Panc1 (cell line): ENCODE measurements around the gene ZNF644. TPM values are rescaled to one million over a fixed set of nuclear protein-coding genes. Genes with fewer than 3 reads are reported as not detected.
A peak's percentile ranks its signal among the peaks of the same experiment; 100 is the strongest.
"Not testable (repeated sequence)": the region's sequence is repeated elsewhere in the genome, so short reads cannot be mapped to it uniquely, and the experiment has no call there.

Experiments used
- ATAC-seq: fragments of 200-7000 bp; cut with Tn5 transposase; 2 replicates; pipeline ENCODE4 v1.9.1; 2020; ENCODE audit warnings: mild to moderate bottlenecking, moderate library complexity
- BruUV-seq: library from RNA; stranded (reverse); fragments of 400-500 nt; replicated peaks from 2 replicates; lab custom pipeline; 2021; lab: Mats Ljungman, UMichigan
- CTCF ChIA-PET: fragments of 300-600 bp; sonication (Branson Sonifier 250); formaldehyde crosslinking; loops from one replicate; lab custom pipeline; 2022; ENCODE audit warnings: antibody characterized with exemption; lab: Charles Lee
- POLR2A ChIA-PET: fragments of 300-600 bp; sonication (Branson Sonifier 250); formaldehyde crosslinking; loops from one replicate; lab custom pipeline; 2022; ENCODE audit warnings: antibody characterized with exemption; lab: Charles Lee
- DNase-seq: peaks from one replicate; pipeline ENCODE4 v3.0.0-alpha.2; 2010; ENCODE audit warnings: low read depth, low spot score
- H3K27ac ChIP-seq: 2 replicates; pipeline ENCODE4 v1.5.1; 2011; ENCODE audit warnings: mild to moderate bottlenecking, low read length, inconsistent platforms
- H3K27me3 ChIP-seq: fragments of 200-500 bp; sonication (Bioruptor generic); 2 replicates; pipeline ENCODE4 v1.6.0; 2014; ENCODE audit warnings: low read length, inconsistent platforms; ENCODE audit not compliant: control insufficient read depth, insufficient read depth
- H3K36me3 ChIP-seq: fragments of 200-500 bp; sonication (Bioruptor generic); 2 replicates; pipeline ENCODE4 v1.5.1; 2014; ENCODE audit warnings: inconsistent platforms, mild to moderate bottlenecking, low read length, moderate library complexity; ENCODE audit not compliant: control insufficient read depth, insufficient read depth
- H3K4me1 ChIP-seq: 2 replicates; pipeline ENCODE4 v1.5.1; 2011; ENCODE audit warnings: inconsistent platforms, mild to moderate bottlenecking, low read length, moderate library complexity; ENCODE audit not compliant: control insufficient read depth, insufficient read depth
- H3K4me3 ChIP-seq, 2 experiments: 2 replicates each; pipeline ENCODE4 v1.5.1; 2011 to 2012; ENCODE audit warnings: low read depth in 2 of 2, low read length in 2 of 2, mild to moderate bottlenecking in 2 of 2, inconsistent platforms in 1 of 2, moderate library complexity in 1 of 2
- H3K9me3 ChIP-seq: fragments of 200-500 bp; sonication (Bioruptor generic); 2 replicates; pipeline ENCODE4 v1.5.1; 2014; ENCODE audit warnings: low read depth, mild to moderate bottlenecking, inconsistent platforms, low read length, moderate library complexity; ENCODE audit not compliant: control insufficient read depth, insufficient read depth
- POLR2AphosphoS5 ChIP-seq: IDR thresholded peaks from 2 replicates; pipeline ENCODE4 v1.6.1; 2012; ENCODE audit warnings: mild to moderate bottlenecking, low read depth, low read length, moderate library complexity
- SIN3A ChIP-seq: IDR thresholded peaks from 2 replicates; pipeline ENCODE4 v1.6.1; 2012; ENCODE audit warnings: low read depth, mild to moderate bottlenecking, low read length, moderate library complexity, borderline replicate concordance; ENCODE audit not compliant: insufficient read depth
- TCF7L2 ChIP-seq: IDR thresholded peaks from 2 replicates; pipeline ENCODE4 v1.6.1; 2011; ENCODE audit warnings: mild to moderate bottlenecking, low read depth, low read length, inconsistent platforms
- in situ Hi-C: cut with HindIII; loops from 2 replicates; pipeline ENCODE4 v1.10.0; 2016; ENCODE audit warnings: low sequenced_read_pairs, low pct_unique_long_range_greater_than_20kb
- intact Hi-C: fragments of 100-400 bp; cut with micrococcal nuclease; formaldehyde crosslinking; loops from one replicate; pipeline ENCODE4 v1.10.0; 2022; ENCODE audit not compliant: unreplicated experiment
- total RNA-seq: library from RNA; stranded (reverse); gene quantifications from one replicate; pipeline ENCODE4 v1.2.1, GENCODE V29; 2021; ENCODE audit not compliant: unreplicated experiment
- TF ChIP-seq, protein P1 (sequence below): fragments of 450-650 bp; IDR thresholded peaks from 2 replicates; pipeline ENCODE4 v1.5.1; 2017; ENCODE audit warnings: mild to moderate bottlenecking
- TF ChIP-seq, protein P2 (sequence below), 2 experiments: IDR thresholded peaks; 2 replicates each; pipeline ENCODE4 v1.6.1; 2011 to 2012; ENCODE audit warnings: low read depth in 2 of 2, control low read depth in 1 of 2, low read length in 1 of 2, mild to moderate bottlenecking in 1 of 2, moderate library complexity in 1 of 2; ENCODE audit not compliant: insufficient read depth in 1 of 2

ZNF644 gene
- total RNA-seq, 1 experiment from 2014 or later, result 74.2 TPM

DNA sequence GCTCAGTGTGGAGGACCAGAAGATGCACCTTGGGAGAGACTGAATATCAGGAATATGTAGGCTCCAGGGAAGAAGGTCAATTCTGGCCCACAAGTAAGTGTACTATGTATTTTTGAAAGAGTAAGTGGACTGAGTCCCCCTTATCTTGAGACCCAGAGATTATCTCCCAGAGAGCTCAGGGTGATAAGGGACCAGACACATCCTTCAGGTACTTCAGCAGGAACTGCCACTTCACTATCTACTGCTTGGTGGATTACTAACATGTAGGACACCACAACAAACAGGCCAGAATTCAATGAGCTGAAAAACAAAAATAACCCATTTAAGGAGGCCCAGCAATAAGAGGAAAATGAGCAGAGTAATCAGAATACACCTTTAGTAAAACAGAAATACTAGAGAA, 119.2 kb downstream of the ZNF644 start:
- Histone ChIP-seq H3K36me3 (peaks cover 5% of the 10 kb centered on the region; the same call in 1 of the 2 replicates), H3K4me3 (no peak overlapping the region), H3K27ac (no peak overlapping the region), H3K4me1 (no peaks in the 10 kb centered on the region), H3K27me3 (no peaks in the 10 kb centered on the region), H3K9me3 (no peaks in the 10 kb centered on the region)
- ChIA-PET POLR2A (no interaction called here), CTCF (interaction anchor here (0.6 kb wide), 1 partner anchor 150 kb away, joined by 3 read pairs; no protein-coding TSS in a partner anchor)
- ATAC-seq, result no peak
- TF ChIP-seq, protein P1, sequence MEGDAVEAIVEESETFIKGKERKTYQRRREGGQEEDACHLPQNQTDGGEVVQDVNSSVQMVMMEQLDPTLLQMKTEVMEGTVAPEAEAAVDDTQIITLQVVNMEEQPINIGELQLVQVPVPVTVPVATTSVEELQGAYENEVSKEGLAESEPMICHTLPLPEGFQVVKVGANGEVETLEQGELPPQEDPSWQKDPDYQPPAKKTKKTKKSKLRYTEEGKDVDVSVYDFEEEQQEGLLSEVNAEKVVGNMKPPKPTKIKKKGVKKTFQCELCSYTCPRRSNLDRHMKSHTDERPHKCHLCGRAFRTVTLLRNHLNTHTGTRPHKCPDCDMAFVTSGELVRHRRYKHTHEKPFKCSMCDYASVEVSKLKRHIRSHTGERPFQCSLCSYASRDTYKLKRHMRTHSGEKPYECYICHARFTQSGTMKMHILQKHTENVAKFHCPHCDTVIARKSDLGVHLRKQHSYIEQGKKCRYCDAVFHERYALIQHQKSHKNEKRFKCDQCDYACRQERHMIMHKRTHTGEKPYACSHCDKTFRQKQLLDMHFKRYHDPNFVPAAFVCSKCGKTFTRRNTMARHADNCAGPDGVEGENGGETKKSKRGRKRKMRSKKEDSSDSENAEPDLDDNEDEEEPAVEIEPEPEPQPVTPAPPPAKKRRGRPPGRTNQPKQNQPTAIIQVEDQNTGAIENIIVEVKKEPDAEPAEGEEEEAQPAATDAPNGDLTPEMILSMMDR, result no peak
- TF ChIP-seq TCF7L2 (no peak), POLR2AphosphoS5 (no peak), SIN3A (no peak)
- TF ChIP-seq, protein P2, sequence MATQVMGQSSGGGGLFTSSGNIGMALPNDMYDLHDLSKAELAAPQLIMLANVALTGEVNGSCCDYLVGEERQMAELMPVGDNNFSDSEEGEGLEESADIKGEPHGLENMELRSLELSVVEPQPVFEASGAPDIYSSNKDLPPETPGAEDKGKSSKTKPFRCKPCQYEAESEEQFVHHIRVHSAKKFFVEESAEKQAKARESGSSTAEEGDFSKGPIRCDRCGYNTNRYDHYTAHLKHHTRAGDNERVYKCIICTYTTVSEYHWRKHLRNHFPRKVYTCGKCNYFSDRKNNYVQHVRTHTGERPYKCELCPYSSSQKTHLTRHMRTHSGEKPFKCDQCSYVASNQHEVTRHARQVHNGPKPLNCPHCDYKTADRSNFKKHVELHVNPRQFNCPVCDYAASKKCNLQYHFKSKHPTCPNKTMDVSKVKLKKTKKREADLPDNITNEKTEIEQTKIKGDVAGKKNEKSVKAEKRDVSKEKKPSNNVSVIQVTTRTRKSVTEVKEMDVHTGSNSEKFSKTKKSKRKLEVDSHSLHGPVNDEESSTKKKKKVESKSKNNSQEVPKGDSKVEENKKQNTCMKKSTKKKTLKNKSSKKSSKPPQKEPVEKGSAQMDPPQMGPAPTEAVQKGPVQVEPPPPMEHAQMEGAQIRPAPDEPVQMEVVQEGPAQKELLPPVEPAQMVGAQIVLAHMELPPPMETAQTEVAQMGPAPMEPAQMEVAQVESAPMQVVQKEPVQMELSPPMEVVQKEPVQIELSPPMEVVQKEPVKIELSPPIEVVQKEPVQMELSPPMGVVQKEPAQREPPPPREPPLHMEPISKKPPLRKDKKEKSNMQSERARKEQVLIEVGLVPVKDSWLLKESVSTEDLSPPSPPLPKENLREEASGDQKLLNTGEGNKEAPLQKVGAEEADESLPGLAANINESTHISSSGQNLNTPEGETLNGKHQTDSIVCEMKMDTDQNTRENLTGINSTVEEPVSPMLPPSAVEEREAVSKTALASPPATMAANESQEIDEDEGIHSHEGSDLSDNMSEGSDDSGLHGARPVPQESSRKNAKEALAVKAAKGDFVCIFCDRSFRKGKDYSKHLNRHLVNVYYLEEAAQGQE (IDR thresholded peaks at IDR 0.05; ENCODE audit: insufficient read depth in 1 of 2, low read depth in 2 of 2, low read length in 1 of 2), result no peak
- intact Hi-C loops, result no loop called here
- DNase-seq, result no peak
- no TSS peak for BruUV-seq
- in situ Hi-C loops, result no loop called here

DNA sequence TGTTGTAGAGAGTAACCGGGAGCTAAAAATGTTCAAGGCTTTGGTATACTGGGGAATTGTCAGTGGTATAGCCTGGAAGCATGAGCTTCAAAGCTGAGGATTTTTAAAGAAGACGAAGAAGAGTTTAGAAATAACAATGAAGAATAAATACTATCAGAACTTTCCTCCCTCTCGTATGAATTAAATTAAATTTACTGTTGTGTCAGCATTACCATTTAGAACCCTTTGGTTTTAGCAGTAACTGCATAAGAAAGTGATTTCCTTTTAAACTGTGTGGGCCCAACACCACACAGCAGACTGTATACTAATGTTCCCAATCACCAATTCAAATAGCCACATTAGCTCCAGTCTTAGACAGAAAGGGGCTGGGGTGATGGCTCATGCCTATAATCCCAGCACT, 122.6 kb downstream of the ZNF644 start:
- Histone ChIP-seq H3K27ac (no peak overlapping the region), H3K9me3 (no peaks in the 10 kb centered on the region), H3K4me1 (no peaks in the 10 kb centered on the region), H3K36me3 (0 out of 2 replicates have a peak, but pooled peaks cover 3% of the 10 kb centered on the region), H3K27me3 (no peaks in the 10 kb centered on the region), H3K4me3 (no peak overlapping the region)
- CTCF ChIA-PET, result no interaction called here
- in situ Hi-C loops, result no loop called here
- BruUV-seq, result no TSS peak
- intact Hi-C loops, result no loop called here
- POLR2A ChIA-PET, result no interaction called here
- no peak for DNase-seq
- TF ChIP-seq, protein P1, result no peak
- TF ChIP-seq TCF7L2, result no peak
- no peak for TF ChIP-seq POLR2AphosphoS5
- TF ChIP-seq SIN3A, result no peak
- ATAC-seq, result no peak

DNA sequence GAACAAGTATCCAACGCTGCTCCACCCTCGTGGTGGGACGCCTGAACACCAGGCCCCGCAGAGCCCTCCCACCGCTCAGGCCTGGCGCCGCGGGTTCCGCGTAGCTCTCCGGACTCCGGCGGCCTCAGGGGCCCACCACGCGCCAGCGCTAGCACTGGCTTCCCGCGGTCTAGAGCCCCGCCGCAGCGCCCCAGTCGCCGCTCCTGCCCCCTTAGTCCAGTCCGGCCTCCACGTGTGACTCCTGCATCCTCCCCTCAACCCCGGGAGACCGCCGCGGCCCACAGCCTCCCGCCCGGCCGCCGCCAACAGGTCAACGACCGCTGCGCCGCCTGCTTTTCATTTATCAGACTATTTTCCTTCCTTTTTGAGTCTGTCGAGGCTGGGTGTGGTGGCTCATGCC, 128.2 kb downstream of the ZNF644 start:
- POLR2A ChIA-PET, H3K9me3 ChIP-seq, intact Hi-C loops, BruUV-seq, H3K36me3 ChIP-seq, H3K27me3 ChIP-seq, H3K27ac ChIP-seq, CTCF ChIA-PET, H3K4me3 ChIP-seq, in situ Hi-C loops, H3K4me1 ChIP-seq, DNase-seq: not testable (repeated sequence)
- peak; percentile 52; the same call in 1 of the 2 replicates for ATAC-seq

DNA sequence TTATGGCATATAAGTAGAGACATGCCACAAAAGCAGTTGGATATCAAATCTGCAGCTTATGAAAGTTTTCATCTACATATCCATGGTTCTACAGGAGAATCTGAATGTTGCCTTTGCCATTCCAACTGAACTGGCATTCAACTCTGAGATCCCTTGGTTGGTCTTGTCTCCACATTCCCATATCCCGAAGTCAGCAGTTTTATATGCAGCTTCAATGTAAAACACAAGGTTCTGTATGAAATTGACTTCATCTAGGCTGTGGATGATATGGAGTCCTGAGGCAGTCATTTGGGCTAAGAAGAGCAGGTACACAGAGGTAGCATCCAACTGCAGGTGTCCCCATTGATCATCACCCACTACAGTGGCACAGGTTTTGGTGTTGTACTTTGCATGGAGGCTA, 129.0 kb downstream of the ZNF644 start:
- H3K9me3 ChIP-seq, H3K27me3 ChIP-seq, BruUV-seq, CTCF ChIA-PET, H3K4me1 ChIP-seq, POLR2A ChIA-PET, H3K36me3 ChIP-seq, in situ Hi-C loops, H3K4me3 ChIP-seq, H3K27ac ChIP-seq, intact Hi-C loops, DNase-seq: not testable (repeated sequence)
- ATAC-seq, result peak; percentile 58; the same call in 1 of the 2 replicates

- in situ Hi-C loops, H3K27ac ChIP-seq, intact Hi-C loops, H3K9me3 ChIP-seq, H3K4me3 ChIP-seq, DNase-seq, CTCF ChIA-PET, H3K36me3 ChIP-seq, ATAC-seq, H3K4me1 ChIP-seq, H3K27me3 ChIP-seq, POLR2A ChIA-PET, BruUV-seq: not testable (repeated sequence)
Observed at GRCh38 chr1:90892196-90892595, 129.6 kb downstream of the ZNF644 start.
